B cell (primary cell): ENCODE measurements around the gene PITX2.

Experiments
- EZH2 ChIP-seq: IDR thresholded peaks from 2 replicates; pipeline ENCODE4 v1.6.1; 2012; ENCODE audit warnings: borderline replicate concordance, low read depth, mild to moderate bottlenecking, moderate library complexity, low read length; ENCODE audit not compliant: insufficient read depth, poor library complexity, severe bottlenecking
- TF ChIP-seq, protein P1 (sequence below): fragments of 200-600 bp; IDR thresholded peaks from one replicate; pipeline ENCODE4 v1.8.0; 2022; ENCODE audit warnings: antibody characterized with exemption, mild to moderate bottlenecking

DNA sequence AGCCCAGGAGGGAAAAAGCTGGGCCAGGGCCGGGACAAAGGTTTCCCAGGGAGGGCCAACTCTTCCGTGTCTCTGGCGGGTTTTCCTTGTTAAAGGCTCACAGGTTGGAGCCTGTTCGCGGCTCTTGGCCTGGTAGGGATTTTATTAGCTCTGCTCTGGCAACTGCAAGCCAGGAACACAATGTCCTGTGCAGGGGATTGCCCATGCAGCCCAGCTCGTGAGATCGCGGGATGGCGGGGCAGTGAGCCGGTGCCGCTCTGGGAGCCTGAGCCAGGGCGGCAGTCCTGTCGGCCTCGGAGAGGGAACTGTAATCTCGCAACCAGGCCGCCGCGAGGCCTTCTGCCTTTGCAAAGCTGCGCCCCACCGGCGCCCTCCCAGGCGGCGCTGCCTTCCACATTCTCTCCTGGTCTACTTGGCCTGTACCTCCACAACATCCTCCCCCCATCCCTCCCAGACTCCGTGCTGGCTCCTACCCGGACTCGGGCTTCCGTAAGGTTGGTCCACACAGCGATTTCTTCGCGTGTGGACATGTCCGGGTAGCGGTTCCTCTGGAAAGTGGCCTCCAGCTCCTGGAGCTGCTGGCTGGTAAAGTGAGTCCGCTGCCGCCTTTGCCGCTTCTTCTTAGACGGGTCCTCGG lies 2.1 kb downstream of the PITX2 start:
- TF ChIP-seq, protein P1, sequence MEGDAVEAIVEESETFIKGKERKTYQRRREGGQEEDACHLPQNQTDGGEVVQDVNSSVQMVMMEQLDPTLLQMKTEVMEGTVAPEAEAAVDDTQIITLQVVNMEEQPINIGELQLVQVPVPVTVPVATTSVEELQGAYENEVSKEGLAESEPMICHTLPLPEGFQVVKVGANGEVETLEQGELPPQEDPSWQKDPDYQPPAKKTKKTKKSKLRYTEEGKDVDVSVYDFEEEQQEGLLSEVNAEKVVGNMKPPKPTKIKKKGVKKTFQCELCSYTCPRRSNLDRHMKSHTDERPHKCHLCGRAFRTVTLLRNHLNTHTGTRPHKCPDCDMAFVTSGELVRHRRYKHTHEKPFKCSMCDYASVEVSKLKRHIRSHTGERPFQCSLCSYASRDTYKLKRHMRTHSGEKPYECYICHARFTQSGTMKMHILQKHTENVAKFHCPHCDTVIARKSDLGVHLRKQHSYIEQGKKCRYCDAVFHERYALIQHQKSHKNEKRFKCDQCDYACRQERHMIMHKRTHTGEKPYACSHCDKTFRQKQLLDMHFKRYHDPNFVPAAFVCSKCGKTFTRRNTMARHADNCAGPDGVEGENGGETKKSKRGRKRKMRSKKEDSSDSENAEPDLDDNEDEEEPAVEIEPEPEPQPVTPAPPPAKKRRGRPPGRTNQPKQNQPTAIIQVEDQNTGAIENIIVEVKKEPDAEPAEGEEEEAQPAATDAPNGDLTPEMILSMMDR = no peak
- no peak for TF ChIP-seq EZH2
